ENCODE results near the gene LRIF1. TPM values are rescaled to one million over a fixed set of nuclear protein-coding genes. Genes with fewer than 3 reads are reported as not detected.
"Not testable (repeated sequence)": the region's sequence is repeated elsewhere in the genome, so short reads cannot be mapped to it uniquely, and the experiment has no call there.

Gene LRIF1
- polyA plus RNA-seq (2013, experiment 1 of 2) = 18.7 TPM
- polyA plus RNA-seq (2013, experiment 2 of 2) = 19.4 TPM

DNA sequence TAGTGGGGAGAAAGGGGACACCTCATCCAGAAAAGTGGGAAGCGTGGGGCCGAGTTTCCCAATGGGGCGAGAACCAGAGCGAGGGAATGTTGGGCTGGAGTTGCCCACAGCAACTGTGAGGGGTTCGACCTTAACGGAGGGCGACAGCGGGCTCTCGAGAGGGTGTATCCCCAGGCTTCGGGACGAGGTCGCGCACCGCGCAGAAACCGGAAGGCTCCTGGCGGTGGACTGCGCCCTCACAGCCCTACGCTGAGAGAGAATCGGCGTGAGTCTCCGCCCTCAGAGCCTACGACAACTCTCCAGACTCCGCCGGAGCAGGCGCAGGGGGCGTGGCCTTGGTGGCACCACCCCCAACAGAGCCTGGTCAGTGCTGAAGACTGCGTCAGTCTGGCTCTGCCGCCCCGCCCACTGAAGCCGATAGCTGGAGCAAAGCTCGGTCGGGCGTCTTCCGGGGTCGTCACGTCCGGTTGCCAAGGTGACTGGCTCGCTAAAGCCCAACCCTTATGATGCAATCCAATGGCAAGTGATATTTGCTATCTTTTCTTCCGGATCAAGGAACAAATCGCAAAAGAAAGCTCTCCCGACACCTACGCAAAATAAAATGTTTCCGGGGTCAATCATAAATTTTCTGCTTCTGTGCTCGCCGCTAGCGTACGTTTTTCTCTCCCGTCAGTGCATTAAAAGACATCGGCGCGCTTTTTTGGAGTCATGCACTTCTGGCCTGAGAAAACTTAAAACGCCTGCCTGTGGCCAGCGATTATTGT lies at the start of gene LRIF1:
LRIF1 (minus strand) TSS at position 232 of the 764 bp plus-strand sequence. CDS start 234 bp downstream, outside the sequence.
- no peaks in the 10 kb centered on the region for H3K4me1 ChIP-seq (ENCODE audit: control insufficient read depth in 2 of 2, insufficient read depth in 1 of 2, low read depth in 1 of 2, low read length in 2 of 2)
- peak within 1 kb of the TSS; percentile 46 for H3K4me2 ChIP-seq (ENCODE audit: insufficient read depth, low read length, poor library complexity, severe bottlenecking)
- H2BK15ac ChIP-seq (ENCODE audit: low read length) = no peak within 1 kb of the TSS
- peak within 1 kb of the TSS; percentile 76 for H2AFZ ChIP-seq (ENCODE audit: low read length)
- no peak within 1 kb of the TSS for H2AK5ac ChIP-seq (ENCODE audit: low read depth, low read length)
- H3K4ac ChIP-seq (ENCODE audit: low read length) = no peak within 1 kb of the TSS
- H3K14ac ChIP-seq (ENCODE audit: low read length) = no peak within 1 kb of the TSS
- H3K27me3 ChIP-seq (ENCODE audit: control insufficient read depth in 3 of 3, insufficient read depth in 3 of 3, low read depth in 1 of 3, low read length in 3 of 3) = no peaks in the 10 kb centered on the region
- H3K9ac ChIP-seq (ENCODE audit: low read depth, low read length, poor library complexity) = peak within 1 kb of the TSS; percentile 54
- H4K8ac ChIP-seq (ENCODE audit: low read depth, low read length) = no peak within 1 kb of the TSS
- no peak within 1 kb of the TSS for H2BK5ac ChIP-seq (ENCODE audit: low read length)
- no peak within 1 kb of the TSS for H2BK120ac ChIP-seq (ENCODE audit: low read depth, low read length)
- H3K23ac ChIP-seq (ENCODE audit: low read depth, low read length, poor library complexity) = peak within 1 kb of the TSS; percentile 82
- H3K4me3 ChIP-seq (ENCODE audit: low read length in 2 of 2) = peak within 1 kb of the TSS; percentile 67 to 85
- no peak within 1 kb of the TSS for H4K91ac ChIP-seq (ENCODE audit: low read depth, low read length, poor library complexity)
- DNase-seq (ENCODE audit: low spot score) = peak; percentile 91
- H3K9me3 ChIP-seq (replicated peaks in 1 of 2; ENCODE audit: control insufficient read depth in 2 of 2, insufficient read depth in 1 of 2, low read depth in 1 of 2, low read length in 2 of 2) = no peaks in the 10 kb centered on the region
- H3K36me3 ChIP-seq (replicated peaks in 1 of 2; ENCODE audit: control insufficient read depth in 2 of 2, insufficient read depth in 2 of 2, low read length in 2 of 2) = no peaks in the 10 kb centered on the region
- H3K27ac ChIP-seq (replicated peaks; ENCODE audit: low read length) = peak within 1 kb of the TSS; percentile 86
- peak within 1 kb of the TSS; percentile 61 for H3K18ac ChIP-seq (ENCODE audit: low read length)
- H3K79me1 ChIP-seq (ENCODE audit: low read depth, low read length) = no peaks in the 10 kb centered on the region
- no peak within 1 kb of the TSS for H2BK12ac ChIP-seq (ENCODE audit: low read length)
- WGBS, 2 donors (ENCODE audit: extremely low coverage in 2 of 2, insufficient read length in 2 of 2, insufficient replicate concordance in 1 of 2) = no CpG with 5 or more reads among the region's 54 CpGs

DNA sequence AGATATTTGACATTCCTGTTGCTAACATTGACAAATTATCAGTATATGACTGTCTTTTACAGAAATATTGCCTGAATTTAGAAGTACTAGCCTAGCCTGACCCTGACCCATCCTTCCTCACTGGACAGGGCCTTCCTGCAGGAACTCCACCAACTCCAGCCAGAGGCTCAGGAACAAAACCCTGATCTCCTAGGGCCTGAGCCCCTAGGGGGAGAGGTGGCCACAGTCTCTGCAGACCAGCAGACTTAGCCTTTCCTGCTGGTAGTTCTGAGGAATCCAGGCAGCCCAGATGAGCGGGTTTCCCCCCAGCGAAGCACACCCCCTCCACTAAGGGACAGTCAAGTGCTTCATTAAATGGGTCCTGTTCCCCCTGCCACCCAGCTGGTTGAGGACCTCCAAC lies 44.3 kb upstream of the LRIF1 start:
- Histone ChIP-seq H3K36me3 (replicated peaks in 1 of 2; ENCODE audit: control insufficient read depth in 2 of 2, insufficient read depth in 2 of 2, low read length in 2 of 2) (no peaks in the 10 kb centered on the region), H3K23ac (ENCODE audit: low read depth, low read length, poor library complexity) (no peak overlapping the region), H3K79me1 (ENCODE audit: low read depth, low read length) (no peaks in the 10 kb centered on the region), H2AK5ac (ENCODE audit: low read depth, low read length) (no peak overlapping the region), H3K4me1 (ENCODE audit: control insufficient read depth in 2 of 2, insufficient read depth in 1 of 2, low read depth in 1 of 2, low read length in 2 of 2) (no peaks in the 10 kb centered on the region), H3K4me2 (ENCODE audit: insufficient read depth, low read length, poor library complexity, severe bottlenecking) (no peak overlapping the region), H3K14ac (ENCODE audit: low read length) (no peak overlapping the region), H2BK15ac (ENCODE audit: low read length) (no peak overlapping the region), H3K18ac (ENCODE audit: low read length) (no peak overlapping the region), H2BK12ac (ENCODE audit: low read length) (no peak overlapping the region), H3K27me3 (ENCODE audit: control insufficient read depth in 3 of 3, insufficient read depth in 3 of 3, low read depth in 1 of 3, low read length in 3 of 3) (no peaks in the 10 kb centered on the region), H3K4ac (ENCODE audit: low read length) (no peak overlapping the region), H4K8ac (ENCODE audit: low read depth, low read length) (no peak overlapping the region), H2BK5ac (ENCODE audit: low read length) (no peak overlapping the region), H3K9ac (ENCODE audit: low read depth, low read length, poor library complexity) (no peak overlapping the region), H4K91ac (ENCODE audit: low read depth, low read length, poor library complexity) (no peak overlapping the region), H2BK120ac (ENCODE audit: low read depth, low read length) (no peak overlapping the region), H2AFZ (ENCODE audit: low read length) (no peak overlapping the region), H3K9me3 (replicated peaks in 1 of 2; ENCODE audit: control insufficient read depth in 2 of 2, insufficient read depth in 1 of 2, low read depth in 1 of 2, low read length in 2 of 2) (peaks cover 0 to 1% of the 10 kb centered on the region in 2 donors), H3K4me3 (ENCODE audit: low read length in 2 of 2) (no peak overlapping the region), H3K27ac (replicated peaks; ENCODE audit: low read length) (no peak overlapping the region)
- WGBS, 2 donors (ENCODE audit: extremely low coverage in 2 of 2, insufficient read length in 2 of 2, insufficient replicate concordance in 1 of 2) = no CpG with 5 or more reads among the region's 2 CpGs
- DNase-seq (ENCODE audit: low spot score) = no peak

DNA sequence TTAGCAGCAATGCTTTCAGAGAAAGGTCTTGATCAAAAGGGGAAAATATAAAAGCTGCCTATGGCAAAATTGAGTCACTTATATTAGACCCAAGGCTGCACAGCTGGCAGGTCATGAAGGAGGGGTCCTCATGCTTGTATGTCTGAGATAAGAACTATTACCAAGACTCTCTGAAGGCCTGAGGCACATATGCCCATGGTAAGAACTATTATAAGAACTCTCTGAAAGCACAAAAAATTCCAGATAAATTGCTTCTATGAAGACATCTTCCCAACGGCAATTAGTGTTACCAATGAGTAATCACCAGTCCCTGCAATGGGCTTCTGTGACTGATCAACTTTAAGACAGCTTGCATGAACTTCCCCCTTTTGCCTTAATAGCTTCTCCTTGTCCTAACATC lies 42.8 kb upstream of the LRIF1 start:
- Histone ChIP-seq H2AFZ (ENCODE audit: low read length) (no peak overlapping the region), H2BK15ac (ENCODE audit: low read length) (no peak overlapping the region), H3K36me3 (replicated peaks in 1 of 2; ENCODE audit: control insufficient read depth in 2 of 2, insufficient read depth in 2 of 2, low read length in 2 of 2) (no peaks in the 10 kb centered on the region), H3K27me3 (ENCODE audit: control insufficient read depth in 3 of 3, insufficient read depth in 3 of 3, low read depth in 1 of 3, low read length in 3 of 3) (no peaks in the 10 kb centered on the region), H3K9ac (ENCODE audit: low read depth, low read length, poor library complexity) (no peak overlapping the region), H3K9me3 (replicated peaks in 1 of 2; ENCODE audit: control insufficient read depth in 2 of 2, insufficient read depth in 1 of 2, low read depth in 1 of 2, low read length in 2 of 2) (peaks cover 0 to 1% of the 10 kb centered on the region in 2 donors), H3K14ac (ENCODE audit: low read length) (no peak overlapping the region), H3K79me1 (ENCODE audit: low read depth, low read length) (no peaks in the 10 kb centered on the region), H2BK5ac (ENCODE audit: low read length) (no peak overlapping the region), H3K23ac (ENCODE audit: low read depth, low read length, poor library complexity) (no peak overlapping the region), H4K91ac (ENCODE audit: low read depth, low read length, poor library complexity) (no peak overlapping the region), H3K4ac (ENCODE audit: low read length) (no peak overlapping the region), H3K27ac (replicated peaks; ENCODE audit: low read length) (no peak overlapping the region), H4K8ac (ENCODE audit: low read depth, low read length) (no peak overlapping the region), H2BK120ac (ENCODE audit: low read depth, low read length) (no peak overlapping the region), H3K4me3 (ENCODE audit: low read length in 2 of 2) (no peak overlapping the region), H3K4me1 (ENCODE audit: control insufficient read depth in 2 of 2, insufficient read depth in 1 of 2, low read depth in 1 of 2, low read length in 2 of 2) (no peaks in the 10 kb centered on the region), H3K18ac (ENCODE audit: low read length) (no peak overlapping the region), H3K4me2 (ENCODE audit: insufficient read depth, low read length, poor library complexity, severe bottlenecking) (no peak overlapping the region), H2BK12ac (ENCODE audit: low read length) (no peak overlapping the region), H2AK5ac (ENCODE audit: low read depth, low read length) (no peak overlapping the region)
- no CpG with 5 or more reads among the region's 1 CpG for WGBS, 2 donors (ENCODE audit: extremely low coverage in 2 of 2, insufficient read length in 2 of 2, insufficient replicate concordance in 1 of 2)
- DNase-seq (ENCODE audit: low spot score) = no peak

- H3K79me1 ChIP-seq (ENCODE audit: low read depth, low read length); H3K36me3 ChIP-seq (replicated peaks in 1 of 2; ENCODE audit: control insufficient read depth in 2 of 2, insufficient read depth in 2 of 2, low read length in 2 of 2); H3K4ac ChIP-seq (ENCODE audit: low read length); H4K8ac ChIP-seq (ENCODE audit: low read depth, low read length); H3K14ac ChIP-seq (ENCODE audit: low read length); H2AFZ ChIP-seq (ENCODE audit: low read length); H2AK5ac ChIP-seq (ENCODE audit: low read depth, low read length); H3K27me3 ChIP-seq (ENCODE audit: control insufficient read depth in 3 of 3, insufficient read depth in 3 of 3, low read depth in 1 of 3, low read length in 3 of 3); H2BK5ac ChIP-seq (ENCODE audit: low read length); H3K4me1 ChIP-seq (ENCODE audit: control insufficient read depth in 2 of 2, insufficient read depth in 1 of 2, low read depth in 1 of 2, low read length in 2 of 2); H3K27ac ChIP-seq (replicated peaks; ENCODE audit: low read length); H2BK120ac ChIP-seq (ENCODE audit: low read depth, low read length); H3K9ac ChIP-seq (ENCODE audit: low read depth, low read length, poor library complexity); H2BK12ac ChIP-seq (ENCODE audit: low read length); H3K23ac ChIP-seq (ENCODE audit: low read depth, low read length, poor library complexity); H2BK15ac ChIP-seq (ENCODE audit: low read length); H3K4me2 ChIP-seq (ENCODE audit: insufficient read depth, low read length, poor library complexity, severe bottlenecking); H3K9me3 ChIP-seq (replicated peaks in 1 of 2; ENCODE audit: control insufficient read depth in 2 of 2, insufficient read depth in 1 of 2, low read depth in 1 of 2, low read length in 2 of 2); H3K4me3 ChIP-seq (ENCODE audit: low read length in 2 of 2); H4K91ac ChIP-seq (ENCODE audit: low read depth, low read length, poor library complexity); H3K18ac ChIP-seq (ENCODE audit: low read length); DNase-seq (ENCODE audit: low spot score): not testable (repeated sequence)
Measured at GRCh38 chr1:110999607-111000006, 35.9 kb upstream of the LRIF1 start.

Measured in neuronal stem cell (in vitro differentiated cells).